OCI-LY1 (cell line): ENCODE results near the gene ZNF804A.

ENCODE experiments used
- H2AFZ ChIP-seq: fragments of 200-600 bp; sonication (generic), shearing (Covaris generic); 2 replicates; pipeline ENCODE4 v1.6.0; 2014; ENCODE audit warnings: antibody characterized with exemption, mild to moderate bottlenecking, low read length
- H3F3A ChIP-seq: fragments of 200-600 bp; sonication (generic), shearing (Covaris generic); 2 replicates; pipeline ENCODE4 v1.6.0; 2014; ENCODE audit warnings: mild to moderate bottlenecking, antibody characterized with exemption, low read length, moderate library complexity; ENCODE audit not compliant: insufficient read depth
- H3K27ac ChIP-seq: fragments of 200-600 bp; sonication (generic); 2 replicates; pipeline ENCODE4 v1.5.1; 2014; ENCODE audit warnings: low read length, mixed run types, mild to moderate bottlenecking, low read depth; ENCODE audit not compliant: poor library complexity, severe bottlenecking
- H3K27me3 ChIP-seq: fragments of 200-600 bp; sonication (generic); 2 replicates; pipeline ENCODE4 v1.6.0; 2014; ENCODE audit warnings: antibody characterized with exemption, mild to moderate bottlenecking, low read length, moderate library complexity; ENCODE audit not compliant: insufficient read depth
- H3K36me3 ChIP-seq: fragments of 200-600 bp; sonication (generic); 2 replicates; pipeline ENCODE4 v1.6.1; 2014; ENCODE audit warnings: mild to moderate bottlenecking, antibody characterized with exemption, low read length, moderate library complexity, mixed read lengths; ENCODE audit not compliant: insufficient read depth
- H3K4me1 ChIP-seq: fragments of 200-600 bp; sonication (generic); 2 replicates; pipeline ENCODE4 v1.5.1; 2014; ENCODE audit warnings: mild to moderate bottlenecking, low read length, moderate library complexity; ENCODE audit not compliant: insufficient read depth, severe bottlenecking
- H3K4me2 ChIP-seq: fragments of 200-600 bp; sonication (generic), shearing (Covaris generic); 2 replicates; pipeline ENCODE4 v1.6.1; 2014; ENCODE audit warnings: low read length
- H3K4me3 ChIP-seq: fragments of 200-600 bp; sonication (generic); 2 replicates; pipeline ENCODE4 v1.5.1; 2014; ENCODE audit warnings: low read length, low read depth, mild to moderate bottlenecking, mixed read lengths; ENCODE audit not compliant: poor library complexity, severe bottlenecking
- H3K79me2 ChIP-seq: fragments of 200-600 bp; shearing (Covaris generic); 2 replicates; pipeline ENCODE4 v1.6.1; 2016; ENCODE audit warnings: mixed run types, low read length, mixed read lengths; ENCODE audit not compliant: insufficient read depth
- H3K9ac ChIP-seq: fragments of 200-600 bp; sonication (generic), shearing (Covaris generic); 2 replicates; pipeline ENCODE4 v1.6.1; 2014; ENCODE audit warnings: mild to moderate bottlenecking, low read length, mixed read lengths
- H3K9me2 ChIP-seq: fragments of 200-600 bp; sonication (generic), shearing (Covaris generic); 2 replicates; pipeline ENCODE4 v1.6.1; 2014; ENCODE audit warnings: low read depth, mild to moderate bottlenecking, low read length, mixed read lengths
- H3K9me3 ChIP-seq: fragments of 200-600 bp; shearing (Covaris generic); 2 replicates; pipeline ENCODE4 v1.6.1; 2014; ENCODE audit warnings: low read length, mixed read lengths
- H4K20me1 ChIP-seq: fragments of 200-600 bp; sonication (generic), shearing (Covaris generic); 2 replicates; pipeline ENCODE4 v1.6.0; 2016; ENCODE audit warnings: mild to moderate bottlenecking, low read length; ENCODE audit not compliant: insufficient read depth
- CTCF ChIP-seq: fragments of 200-600 bp; sonication (generic), shearing (Covaris generic); IDR thresholded peaks from 2 replicates; pipeline ENCODE4 v1.5.1; 2017; ENCODE audit warnings: mild to moderate bottlenecking, antibody characterized with exemption, low read length, moderate library complexity, mixed read lengths
- EZH2 ChIP-seq: fragments of 200-600 bp; sonication (generic), shearing (Covaris generic); IDR thresholded peaks from 2 replicates; pipeline ENCODE4 v1.8.0; 2017; ENCODE audit warnings: borderline replicate concordance, mixed run types, mild to moderate bottlenecking, antibody characterized with exemption, low read length, moderate library complexity, mixed read lengths

Gene ZNF804A

GRCh38 chr2:184769686-184770085 is 171.4 kb downstream of the ZNF804A start:
- no peaks in the 10 kb centered on the region for H3K4me1 ChIP-seq
- no peaks in the 10 kb centered on the region for H3K27me3 ChIP-seq
- no peaks in the 10 kb centered on the region for H3K9me3 ChIP-seq

GRCh38 chr2:184779777-184780176 is 181.4 kb downstream of the ZNF804A start:
- Histone ChIP-seq H3K36me3 (peaks cover 35% of the 10 kb centered on the region; the same call in 1 of the 2 replicates), H3K9me2 (no peaks in the 10 kb centered on the region), H3K9me3 (no peaks in the 10 kb centered on the region), H3K4me2 (no peak overlapping the region), H3K27me3 (no peaks in the 10 kb centered on the region), H3F3A (no peaks in the 10 kb centered on the region), H3K9ac (no peak overlapping the region), H4K20me1 (no peaks in the 10 kb centered on the region), H3K79me2 (peaks cover 96% of the 10 kb centered on the region), H2AFZ (no peak overlapping the region), H3K4me3 (no peak overlapping the region), H3K27ac (no peak overlapping the region), H3K4me1 (peaks cover 8% of the 10 kb centered on the region)
- TF ChIP-seq EZH2 (no peak), CTCF (no peak)

More at GRCh38 chr2:184769686-184770085, 171.4 kb downstream of the ZNF804A start:
- H3K9me2 ChIP-seq, result no peaks in the 10 kb centered on the region
- no peak overlapping the region for H3K4me3 ChIP-seq
- no peak for TF ChIP-seq EZH2
- TF ChIP-seq CTCF, result no peak
- H4K20me1 ChIP-seq, result no peaks in the 10 kb centered on the region
- no peak overlapping the region for H3K27ac ChIP-seq
- no peak overlapping the region for H3K9ac ChIP-seq
- H3K79me2 ChIP-seq, result peaks cover 59% of the 10 kb centered on the region
- no peak overlapping the region for H2AFZ ChIP-seq
- H3K4me2 ChIP-seq, result no peak overlapping the region
- peaks cover 22% of the 10 kb centered on the region for H3K36me3 ChIP-seq
- no peaks in the 10 kb centered on the region for H3F3A ChIP-seq

- Histone ChIP-seq H3F3A (no peaks in the 10 kb centered on the region), H3K9me3 (no peaks in the 10 kb centered on the region), H3K4me2 (no peak overlapping the region), H4K20me1 (no peaks in the 10 kb centered on the region), H3K4me1 (peaks cover 8% of the 10 kb centered on the region), H3K27ac (peak overlapping the region; percentile 43), H3K9me2 (no peaks in the 10 kb centered on the region), H3K27me3 (no peaks in the 10 kb centered on the region), H3K36me3 (peaks cover 37% of the 10 kb centered on the region; the same call in 1 of the 2 replicates), H2AFZ (no peak overlapping the region), H3K9ac (no peak overlapping the region), H3K79me2 (peaks cover 94% of the 10 kb centered on the region), H3K4me3 (no peak overlapping the region)
- no peak for TF ChIP-seq CTCF
- no peak for TF ChIP-seq EZH2
Measured at GRCh38 chr2:184780384-184780783, 182.1 kb downstream of the ZNF804A start.
